PC-9 (cell line): ENCODE measurements around the gene ORM2.

ENCODE experiments used
- CTCF ChIP-seq: fragments of 200-600 bp; sonication (generic); conservative IDR thresholded peaks from 2 replicates; pipeline ENCODE4 v1.6.1; 2017; ENCODE audit warnings: mixed run types, antibody characterized with exemption, mild to moderate bottlenecking, moderate library complexity
- EZH2 ChIP-seq: fragments of 200-600 bp; sonication (generic); IDR thresholded peaks from 2 replicates; pipeline ENCODE4 v1.8.0; 2017; ENCODE audit warnings: antibody characterized with exemption, low read depth

DNA sequence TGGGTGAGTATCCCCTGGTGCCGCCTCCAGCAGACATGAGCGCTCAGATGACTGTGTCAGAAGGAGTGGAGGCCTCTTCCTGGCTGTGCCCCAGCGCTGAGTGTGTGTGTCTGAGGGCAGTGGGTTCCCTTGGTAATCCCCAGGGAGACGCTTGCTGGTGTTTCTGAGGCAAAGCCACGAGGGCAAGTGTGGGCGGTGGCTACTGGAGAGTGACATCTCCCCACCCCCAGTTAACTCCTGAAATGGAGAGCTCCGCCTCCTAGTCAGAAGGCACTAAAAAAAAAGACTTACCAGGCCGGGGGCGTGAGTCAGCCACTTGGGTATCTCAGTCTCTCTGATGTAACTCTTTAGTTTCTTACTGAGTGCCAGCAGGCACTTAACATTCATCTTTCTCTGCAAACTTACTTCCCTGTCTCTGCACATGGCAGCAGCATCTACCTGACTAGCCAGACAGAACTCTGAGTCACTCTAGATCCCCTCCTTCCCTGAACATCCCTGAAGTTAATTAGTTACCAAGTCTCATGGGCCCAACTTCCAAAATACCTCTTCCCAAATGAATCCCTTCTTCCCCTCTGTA, 19.3 kb downstream of the ORM2 start:
- TF ChIP-seq CTCF (no peak), EZH2 (no peak)
